ENCODE data around the gene PLCL1.

PLCL1 gene

DNA sequence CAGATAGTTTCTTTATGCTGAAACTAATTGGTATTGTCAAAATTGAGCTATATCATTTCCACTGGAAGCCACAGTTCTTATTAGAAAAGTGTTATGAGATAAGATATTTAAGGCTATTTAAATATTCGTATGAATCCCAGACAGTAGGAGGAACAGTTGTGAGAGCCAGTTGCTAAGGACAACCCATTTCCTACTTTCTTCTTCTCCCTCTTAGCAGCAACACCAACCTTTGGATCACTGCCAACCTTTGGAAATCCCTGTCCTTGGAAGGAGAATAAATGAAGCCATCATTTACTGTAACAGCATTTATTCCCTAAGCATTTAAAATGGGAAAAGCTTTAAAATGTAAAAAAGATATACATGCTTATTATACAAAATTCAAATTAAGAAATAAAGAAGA is 85.8 kb downstream of the PLCL1 start:
- no peak for FAIRE-seq

DNA sequence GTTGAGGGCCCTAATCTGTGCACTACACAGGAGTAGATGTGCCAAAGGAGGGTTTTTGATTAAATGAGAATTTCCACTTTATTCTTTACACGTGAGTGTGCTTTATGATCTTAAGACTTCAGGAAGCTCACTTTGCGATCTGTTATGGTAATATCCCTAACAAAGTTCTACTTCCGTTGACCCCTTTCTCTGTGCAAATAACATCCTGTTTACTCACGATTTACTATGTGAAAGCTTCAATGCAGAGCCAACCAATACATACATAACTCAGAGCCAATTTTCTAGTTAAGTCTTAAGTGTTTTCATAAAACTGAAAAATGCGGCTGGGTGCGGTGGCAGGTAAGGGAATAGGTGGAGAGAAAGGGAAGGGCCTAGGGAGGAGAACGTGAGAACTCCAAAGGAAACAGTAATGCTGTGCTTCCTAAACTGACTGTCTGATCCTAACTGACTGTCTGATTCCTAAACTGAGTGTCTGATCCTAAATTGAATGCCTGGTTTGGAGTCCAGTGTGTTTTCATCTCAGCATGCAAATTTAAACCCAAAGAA is 87.6 kb downstream of the PLCL1 start:
- FAIRE-seq = no peak

DNA sequence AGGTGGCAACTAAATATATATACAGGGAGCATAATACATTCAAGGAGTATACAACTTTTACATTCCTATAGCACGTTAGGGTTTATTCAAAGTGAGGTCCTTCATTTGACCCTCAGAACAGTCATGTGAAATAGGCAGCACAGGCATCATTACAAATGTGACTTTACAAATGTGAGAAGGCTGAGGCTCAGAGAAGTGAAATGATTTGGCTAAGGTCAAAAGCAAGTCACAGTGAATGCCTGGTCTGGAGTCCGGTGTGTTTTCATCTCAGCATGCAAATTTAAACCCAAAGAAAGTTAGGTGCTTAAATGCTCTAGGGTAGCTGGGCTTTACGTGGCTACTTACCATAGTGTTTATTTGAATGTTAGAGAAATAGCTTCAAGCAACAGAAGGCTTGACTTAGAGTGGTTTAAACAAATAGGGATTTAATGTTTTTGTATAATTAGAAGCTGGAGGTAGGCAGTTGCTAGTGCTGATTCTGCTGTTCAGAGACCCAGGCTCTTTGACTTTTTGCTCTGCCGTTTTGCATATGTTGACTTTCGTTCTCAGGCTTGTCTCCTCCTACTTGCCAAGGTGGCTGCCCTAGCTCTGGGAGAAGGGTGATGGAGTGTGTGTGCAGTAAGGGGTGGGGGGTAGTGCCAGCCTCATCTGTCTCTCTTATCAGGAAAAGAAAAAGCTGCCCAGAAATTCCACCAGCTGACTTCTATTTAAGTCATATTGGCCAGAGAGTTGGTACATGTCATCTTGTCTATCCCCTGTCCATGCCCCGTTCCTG is 89.2 kb downstream of the PLCL1 start:
- no peak for FAIRE-seq

DNA sequence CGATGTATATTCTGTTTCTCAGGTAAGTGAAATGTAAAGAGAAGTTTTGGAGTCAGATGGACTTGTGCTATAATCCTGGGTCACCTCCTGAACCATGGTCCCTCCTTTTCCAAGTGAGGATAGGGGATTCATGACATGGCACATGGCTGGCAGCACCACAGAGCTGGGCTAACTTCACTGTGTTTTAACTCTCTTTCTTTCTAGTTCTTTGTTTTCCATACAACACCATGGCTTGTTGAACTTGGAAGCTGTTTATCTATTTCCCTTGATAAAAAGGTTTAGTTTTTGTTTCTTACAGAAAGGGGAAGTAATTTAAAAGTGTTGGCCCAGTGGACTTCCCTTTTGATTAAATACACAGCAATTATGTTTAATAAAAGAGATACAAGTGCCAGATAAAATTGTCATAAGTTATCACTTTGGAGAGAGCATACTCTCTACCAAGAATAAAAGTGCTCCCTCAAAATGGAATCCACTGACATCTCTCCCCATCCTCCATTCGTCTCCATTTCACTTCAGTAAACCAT is 90.4 kb downstream of the PLCL1 start:
- no peak for FAIRE-seq

DNA sequence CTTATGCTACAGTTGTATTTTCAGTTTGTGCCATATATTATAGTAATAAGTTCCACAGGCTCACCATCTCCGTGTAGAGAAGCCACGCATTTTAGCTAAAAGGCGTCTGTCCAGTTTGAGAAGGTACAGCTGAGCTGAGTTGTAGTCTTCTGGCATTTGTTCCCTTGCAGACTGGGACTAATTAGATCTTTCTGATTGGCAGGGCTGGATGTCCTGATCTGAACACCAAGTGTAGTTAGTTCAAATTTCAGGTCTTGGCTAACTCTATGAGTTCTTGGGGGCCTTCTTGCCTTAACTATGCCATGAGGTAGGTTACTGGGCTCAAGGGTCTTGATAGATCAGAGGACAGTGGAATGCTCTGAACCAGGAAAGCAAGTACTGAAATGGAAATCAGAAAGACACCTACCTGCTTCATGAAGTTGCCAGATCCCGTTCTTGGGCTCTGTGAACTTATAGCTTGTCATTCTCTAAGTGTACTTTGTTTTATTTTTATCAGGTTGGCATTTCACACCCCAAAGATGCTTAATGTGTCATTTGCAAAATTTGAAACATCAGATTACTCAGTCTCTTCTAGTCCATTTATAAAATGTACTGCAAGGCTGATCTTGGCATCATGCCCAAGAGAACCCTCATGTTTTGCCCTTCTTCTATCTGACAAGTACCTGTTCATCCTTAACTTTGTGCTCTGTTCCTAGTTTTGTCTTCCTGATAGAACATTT is 93.7 kb downstream of the PLCL1 start:
- FAIRE-seq = no peak

DNA sequence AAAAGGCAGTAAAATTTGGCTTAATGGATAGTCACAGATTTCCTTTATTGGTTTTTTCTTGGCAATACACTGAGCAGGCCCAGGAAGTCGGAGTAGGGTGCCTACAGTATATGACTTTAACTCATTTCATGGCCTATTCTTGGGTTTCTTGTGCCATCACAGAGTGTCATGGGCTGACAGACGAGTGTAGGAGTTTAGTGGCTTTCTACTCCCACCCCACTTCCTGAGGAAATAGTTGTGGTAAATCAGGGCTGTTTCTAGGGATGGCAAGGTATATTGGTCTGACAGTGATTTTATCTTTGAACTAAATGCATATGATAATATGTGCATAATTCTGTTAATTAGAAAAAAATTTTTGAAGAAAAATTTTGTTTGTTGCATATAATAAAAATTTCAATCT is 100.1 kb downstream of the PLCL1 start:
- FAIRE-seq = no peak

DNA sequence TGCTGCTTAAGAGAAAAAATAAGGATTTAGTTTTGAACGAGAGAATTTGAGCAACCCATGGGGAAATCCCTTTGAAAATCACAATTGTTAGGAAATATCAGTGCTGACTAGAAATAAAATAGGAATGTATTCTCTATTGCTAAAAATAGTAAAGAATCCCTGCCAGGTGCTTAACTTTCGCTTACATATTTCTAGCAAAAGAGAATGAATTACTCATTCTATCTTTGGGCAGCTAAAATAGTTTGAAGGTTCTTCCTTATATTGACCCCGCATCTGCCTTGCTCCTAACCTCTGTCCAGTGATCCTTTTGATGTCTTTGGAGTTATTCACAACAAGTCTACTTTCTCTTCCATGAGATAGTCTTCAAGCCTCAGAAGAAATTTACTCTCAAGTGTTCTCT is 103.8 kb downstream of the PLCL1 start:
- FAIRE-seq = no peak

DNA sequence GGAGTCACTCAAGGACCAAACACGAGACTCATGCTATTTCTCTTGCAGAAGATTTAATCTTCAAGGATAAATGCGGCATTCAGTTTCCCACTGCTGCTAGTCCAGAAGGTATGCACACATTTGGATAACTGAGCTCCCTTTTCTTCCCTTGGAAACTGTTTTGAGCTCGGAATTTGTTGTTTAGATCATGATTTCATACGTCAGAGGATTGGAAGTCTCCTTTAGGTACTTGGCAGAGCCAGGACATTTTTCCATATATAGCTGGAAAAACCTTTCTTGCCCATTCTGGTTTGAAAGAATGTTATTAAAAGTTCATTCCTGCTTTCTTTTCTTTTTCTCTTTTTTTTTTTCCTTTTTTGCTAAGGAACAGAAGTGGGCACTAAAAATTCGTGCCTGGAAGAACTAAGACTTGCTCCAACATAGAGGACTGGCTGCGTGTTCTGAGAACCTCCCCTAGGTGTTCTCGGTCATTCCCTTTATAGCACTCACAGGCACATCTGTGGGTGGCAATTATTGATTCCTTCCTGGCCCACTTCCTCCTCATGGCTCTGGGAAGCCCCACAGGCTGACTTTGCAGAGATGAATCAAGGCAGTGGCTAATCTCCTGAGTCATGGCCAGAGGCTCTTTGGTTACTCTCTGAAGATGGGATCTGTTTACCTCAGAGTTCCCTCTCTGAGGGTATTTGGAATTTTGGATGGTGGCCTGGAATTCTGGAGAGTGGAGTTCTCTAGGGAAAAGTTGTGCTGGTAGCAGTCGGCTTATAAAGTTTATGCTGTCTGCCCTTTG is 104.8 kb downstream of the PLCL1 start:
- no peak for FAIRE-seq

DNA sequence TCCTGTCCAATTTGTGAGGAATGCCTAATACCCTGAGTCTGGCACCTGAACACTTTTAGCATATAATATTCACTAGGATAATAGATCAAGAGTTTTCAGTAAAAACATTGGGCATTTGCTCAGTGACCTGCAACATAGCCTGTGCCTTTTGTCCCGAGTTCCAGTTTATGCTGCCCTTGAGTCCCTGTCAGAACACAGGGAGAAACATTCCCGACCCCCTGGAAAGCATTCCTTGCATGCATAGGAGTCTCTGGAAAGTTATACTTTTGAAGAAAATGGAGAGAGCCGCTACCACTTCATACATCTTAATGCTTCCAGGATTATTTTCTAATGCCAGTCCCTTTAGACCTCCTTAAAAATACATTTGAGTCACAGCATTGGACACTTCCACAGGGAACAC is 107.3 kb downstream of the PLCL1 start:
- FAIRE-seq = no peak

DNA sequence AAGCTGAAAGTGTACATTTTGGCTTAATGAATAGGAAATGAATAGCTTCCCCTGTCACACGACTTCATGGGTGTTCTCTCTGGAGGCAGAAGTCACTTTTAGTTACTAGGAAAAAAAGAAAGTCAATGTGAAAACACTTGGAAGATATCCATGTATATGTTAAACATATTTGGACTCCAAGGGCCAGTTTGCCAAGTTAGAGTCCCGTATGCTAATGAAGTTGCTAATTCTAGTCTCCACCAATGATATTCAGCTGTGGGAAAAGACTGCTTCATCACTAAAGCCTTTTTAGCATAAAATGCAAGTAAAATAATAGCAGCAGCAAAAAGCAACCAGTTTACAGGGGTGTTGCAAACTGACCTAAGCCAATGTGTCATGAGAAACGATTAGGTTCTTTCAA is 108.7 kb downstream of the PLCL1 start:
- no peak for FAIRE-seq

DNA sequence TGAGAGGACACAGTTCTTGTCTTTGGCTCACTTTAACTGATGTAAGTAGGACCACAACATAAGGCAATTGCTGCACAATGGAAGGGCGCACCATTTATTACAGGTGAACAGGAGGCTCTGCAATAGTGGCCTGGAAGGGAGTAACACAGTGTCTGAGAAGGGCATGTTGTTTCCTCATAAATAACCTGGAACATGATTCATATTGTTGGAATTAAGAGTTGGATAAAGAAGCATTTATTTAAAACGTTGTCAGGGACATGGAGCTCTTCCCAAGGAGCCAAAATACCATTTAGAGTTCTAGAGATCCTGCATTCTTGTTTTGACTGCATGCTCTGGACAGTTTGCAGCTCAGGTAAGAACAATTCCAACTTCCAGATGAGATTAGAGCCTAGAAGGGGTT is 110.4 kb downstream of the PLCL1 start:
- FAIRE-seq = no peak

DNA sequence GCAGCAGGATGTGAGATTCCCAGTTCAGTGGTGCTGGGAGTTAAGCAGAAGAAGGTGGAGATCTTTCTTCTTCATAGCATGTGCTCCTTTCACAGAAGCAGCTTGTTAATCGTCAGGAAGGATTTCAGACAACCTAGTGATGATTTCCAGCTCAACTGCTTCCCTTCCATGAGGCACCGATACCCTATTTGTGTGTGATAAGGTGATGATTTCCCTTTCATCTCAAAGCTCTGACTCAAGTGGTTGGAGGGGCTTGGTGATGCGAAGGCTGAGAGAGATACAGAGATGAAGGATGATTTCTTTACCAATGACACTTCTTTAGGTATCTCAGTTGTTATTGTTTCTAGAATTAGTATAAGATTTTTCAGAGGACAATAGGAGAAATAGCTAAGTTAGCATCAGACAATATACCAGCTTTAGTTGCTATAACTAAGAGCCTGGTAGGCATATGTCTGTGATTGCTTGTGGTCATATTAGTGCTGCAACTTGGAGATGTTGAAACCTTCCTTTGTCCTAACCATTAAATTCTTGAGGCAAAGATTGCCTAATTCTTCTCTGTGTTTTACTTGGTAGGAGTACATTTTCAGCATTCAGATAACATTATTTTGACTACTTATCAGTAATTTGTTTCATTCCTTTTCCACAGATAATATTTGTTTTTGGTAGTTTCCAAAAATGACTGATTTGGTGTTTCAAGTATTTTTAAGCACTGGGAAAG is 111.3 kb downstream of the PLCL1 start:
- FAIRE-seq = no peak

DNA sequence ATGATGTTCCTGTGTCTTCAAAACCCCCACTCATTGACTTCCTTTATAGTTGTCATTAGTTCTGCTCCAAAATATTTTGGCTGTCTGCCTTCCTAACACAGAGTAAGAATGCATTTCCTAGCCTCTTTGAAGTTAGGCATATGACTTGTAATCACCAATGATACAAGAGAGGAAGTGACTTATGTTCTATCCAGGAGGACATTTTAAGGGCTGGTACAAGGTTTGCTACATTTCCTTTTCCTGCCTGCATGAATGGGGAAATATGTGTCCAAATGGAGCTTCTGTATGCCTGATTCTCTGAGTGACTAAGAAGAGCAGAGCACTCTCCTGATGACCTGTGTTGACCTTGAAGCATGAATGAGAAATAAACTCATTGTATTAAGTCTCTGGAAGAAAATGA is 115.1 kb downstream of the PLCL1 start:
- no peak for FAIRE-seq

DNA sequence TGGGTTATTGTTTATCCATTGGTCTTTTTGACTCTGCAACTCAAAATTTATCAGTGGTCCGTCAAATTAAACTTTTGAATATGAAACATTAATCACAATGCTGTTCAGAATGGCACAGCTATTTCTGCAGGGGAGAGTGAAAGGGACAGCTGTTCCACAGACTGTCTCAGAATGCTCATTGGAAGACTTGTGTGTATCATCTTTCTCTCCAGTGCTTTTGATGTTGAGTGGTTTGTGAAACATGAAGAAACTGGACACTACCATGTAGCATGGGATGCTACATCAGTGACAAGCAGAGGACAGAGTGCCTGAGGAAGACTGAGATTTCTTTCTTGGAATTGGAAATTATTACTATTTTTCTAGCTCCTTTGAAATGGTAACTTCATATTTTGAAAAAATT is 115.7 kb downstream of the PLCL1 start:
- FAIRE-seq = no peak

DNA sequence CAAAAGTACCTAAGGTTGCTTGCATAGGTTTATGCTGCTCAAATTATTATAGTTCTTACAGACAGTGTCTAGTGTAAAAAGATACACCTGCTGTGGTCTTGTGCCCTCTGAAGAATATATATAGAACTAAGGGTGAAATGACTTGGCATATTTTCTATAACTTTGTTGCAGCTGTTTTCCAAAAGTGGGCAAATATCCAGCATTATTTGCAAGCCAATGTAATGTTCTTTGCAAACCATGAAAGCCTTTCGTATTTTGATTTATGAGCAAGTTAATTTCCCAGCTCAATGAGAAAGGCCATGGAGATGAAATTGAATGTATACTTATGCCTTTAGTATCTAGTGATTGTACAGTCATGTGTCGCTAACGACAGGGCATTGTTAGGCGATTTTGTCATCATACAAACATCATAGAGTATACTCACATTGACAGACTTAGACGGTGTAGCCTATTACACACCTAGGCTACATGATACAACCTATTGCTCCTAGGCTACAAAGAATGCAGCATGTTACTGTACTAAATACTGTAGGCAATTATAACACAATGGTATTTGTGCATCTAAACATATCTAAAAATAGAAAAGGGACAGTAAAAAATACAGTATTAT is 116.3 kb downstream of the PLCL1 start:
- no peak for FAIRE-seq

DNA sequence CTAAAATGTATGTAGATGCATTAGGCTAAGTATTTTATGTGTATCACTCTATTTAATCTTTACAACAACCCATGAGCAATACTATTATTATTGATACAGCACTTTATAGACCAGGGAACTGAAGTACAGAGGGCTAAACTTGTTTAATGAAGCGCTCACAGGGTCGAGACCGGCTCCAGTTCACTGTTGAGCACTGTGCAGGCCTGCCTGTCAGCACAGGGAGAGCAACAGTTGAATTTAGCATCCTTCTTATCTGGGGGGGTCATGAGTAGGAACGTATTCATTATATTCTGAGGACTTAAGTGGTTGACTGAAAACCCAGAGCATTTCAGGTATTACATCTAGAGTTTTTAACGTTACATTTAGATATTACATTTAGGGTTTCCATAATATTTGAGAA is 120.1 kb downstream of the PLCL1 start:
- FAIRE-seq = no peak

DNA sequence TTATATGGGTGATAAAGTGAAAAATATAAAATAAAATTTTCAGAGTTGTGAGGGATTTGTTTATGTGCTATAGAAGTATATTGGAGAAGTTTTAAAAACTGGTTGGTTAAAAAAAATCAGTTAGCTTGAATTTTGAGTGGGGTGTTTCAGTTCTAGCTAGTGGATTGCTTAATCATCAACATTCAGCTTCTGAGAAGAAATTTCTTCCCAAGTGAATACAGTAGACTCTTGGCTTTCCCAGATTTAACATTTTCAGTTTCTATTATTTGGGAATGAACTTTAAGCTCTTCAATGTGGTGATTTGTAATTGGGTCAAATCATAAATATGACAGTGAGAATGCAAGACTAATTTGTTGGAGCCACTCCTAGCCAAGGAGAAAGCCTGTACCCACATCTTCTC is 120.8 kb downstream of the PLCL1 start:
- FAIRE-seq = no peak

DNA sequence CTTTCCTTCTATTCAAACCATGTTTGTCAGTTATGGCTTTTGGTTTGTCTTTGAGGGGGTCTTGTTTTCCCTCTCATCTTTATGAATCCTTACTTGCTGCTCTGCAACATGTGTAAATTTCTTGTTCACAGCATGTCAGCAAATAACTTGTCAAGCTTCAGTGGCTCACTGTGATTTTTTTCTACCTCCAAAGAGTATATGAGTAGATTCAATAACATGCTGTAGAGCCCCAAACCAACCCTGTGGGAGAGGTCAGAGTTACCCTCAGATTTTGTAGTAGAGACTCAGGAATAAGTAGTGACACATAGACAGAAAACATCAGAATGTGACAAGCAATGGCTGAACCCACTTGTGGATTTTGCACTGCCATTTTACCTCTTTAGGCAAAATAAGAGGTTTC is 121.6 kb downstream of the PLCL1 start:
- no peak for FAIRE-seq

DNA sequence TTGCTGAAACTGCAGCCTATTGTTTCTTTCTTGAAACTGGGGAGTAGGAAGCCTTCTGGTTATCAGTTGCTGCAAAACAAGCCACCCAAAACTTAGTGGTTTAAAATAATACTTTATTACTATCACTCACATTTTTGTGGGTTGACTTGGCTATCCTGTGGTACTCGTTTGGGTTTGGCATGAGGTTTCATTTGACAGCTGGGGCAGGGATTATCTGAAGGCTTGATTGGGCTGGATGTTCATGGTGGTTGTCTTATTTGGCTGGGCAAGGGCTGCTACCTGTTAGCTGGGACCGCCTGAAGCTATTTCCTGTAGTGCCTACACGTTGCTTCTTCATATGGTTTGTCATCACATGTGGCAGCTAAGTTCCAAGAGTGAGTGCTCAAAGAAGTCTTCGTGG is 122.3 kb downstream of the PLCL1 start:
- no peak for FAIRE-seq

DNA sequence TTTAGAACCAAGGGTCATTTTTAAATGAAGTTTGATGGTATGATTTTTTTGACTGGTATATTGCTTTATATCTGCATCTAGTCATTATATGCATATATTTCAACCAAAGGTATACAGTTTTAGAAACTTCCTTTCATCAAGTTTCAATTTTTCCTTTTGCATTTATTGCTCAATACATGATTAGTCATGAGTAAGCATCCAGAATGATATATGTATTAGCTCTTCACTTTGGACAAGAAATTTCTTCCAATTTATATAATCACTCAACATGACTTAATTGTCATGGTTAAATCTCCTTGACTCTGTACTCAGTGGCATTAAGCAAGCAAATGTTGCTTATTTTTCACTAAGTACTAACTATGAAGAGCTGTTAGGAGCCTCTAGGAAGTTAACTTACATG is 123.6 kb downstream of the PLCL1 start:
- FAIRE-seq = no peak

DNA sequence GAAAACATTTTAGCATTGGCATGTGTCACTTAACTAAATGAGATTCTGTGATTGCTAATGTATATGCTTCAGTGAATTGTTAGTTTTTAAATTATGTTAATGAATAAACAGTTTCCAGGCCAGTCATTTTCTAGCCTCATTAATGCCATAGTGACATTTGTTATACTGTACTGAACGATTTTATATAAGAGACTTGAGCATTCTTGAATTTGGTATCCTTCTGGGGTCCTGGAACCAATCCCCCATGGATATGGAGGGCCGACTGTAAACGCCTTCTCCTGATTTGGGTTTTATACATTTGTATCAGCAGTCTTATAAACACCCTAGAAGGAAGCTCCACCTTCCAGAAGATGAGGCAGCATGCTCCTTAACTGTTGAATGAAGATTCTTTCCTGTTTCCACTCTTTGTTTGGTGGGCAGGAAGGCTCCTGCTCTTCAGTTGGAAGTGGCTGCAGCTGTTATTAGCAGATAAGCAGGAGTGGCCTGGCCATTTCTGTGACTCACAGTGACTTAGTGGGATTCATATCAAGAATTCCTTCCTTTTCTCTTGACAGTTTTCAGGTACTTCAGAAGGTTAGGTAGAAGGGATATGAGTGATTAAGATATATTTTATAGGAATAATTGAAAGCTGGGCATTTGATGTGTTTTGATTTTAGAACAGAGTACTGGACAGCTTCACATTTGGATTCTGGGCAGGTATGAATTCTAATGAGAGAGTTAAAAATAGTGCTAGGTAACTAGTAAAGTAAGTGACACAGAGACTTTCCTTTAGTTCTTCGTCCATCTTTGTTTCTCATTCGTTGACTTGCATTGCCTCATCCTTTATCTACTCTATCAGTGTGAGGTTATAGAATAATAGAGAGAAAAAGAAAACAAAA is 124.9 kb downstream of the PLCL1 start:
- no peak for FAIRE-seq

Data from G401.6 (cell line).